ENCODE data around the gene AIRE. TPM values are rescaled to one million over a fixed set of nuclear protein-coding genes. Genes with fewer than 3 reads are reported as not detected.

The AIRE gene
- total and polyA plus RNA-seq, 2 of the 13 experiments (the other 11 are each of a cell fraction or from before 2014, with no cell fraction given), result not detected

GRCh38 chr21:44299458-44300261, 14.0 kb downstream of the AIRE start, which contains the start of gene PFKL (continued):
- TF ChIP-seq ZHX2 (IDR thresholded peaks at IDR 0.05; ENCODE audit: low read depth) (no peak), ZHX2 (CRISPR knock-in tag; IDR thresholded peaks at IDR 0.05; ENCODE audit: borderline replicate concordance) (no peak), KDM5B (CRISPR knock-in tag; IDR thresholded peaks at IDR 0.05; ENCODE audit: borderline replicate concordance) (peak; percentile 68), ZNF451 (CRISPR knock-in tag; IDR thresholded peaks at IDR 0.05) (peak; percentile 67), SSRP1 (CRISPR knock-in tag; IDR thresholded peaks at IDR 0.05) (no peak), ZFY (CRISPR knock-in tag; IDR thresholded peaks at IDR 0.05) (peak; percentile 81), MAFG (CRISPR knock-in tag; IDR thresholded peaks at IDR 0.05) (peak; percentile 46; the same call in 1 of the 2 replicates), MTA1 (CRISPR knock-in tag; IDR thresholded peaks at IDR 0.05; ENCODE audit: borderline replicate concordance) (0 out of 2 replicates have a peak, but pooled peaks have one; percentile 40), HNRNPLL (IDR thresholded peaks at IDR 0.05; ENCODE audit: low read depth, low read length, poor library complexity, severe bottlenecking) (peak; percentile 42), SALL1 (CRISPR knock-in tag; IDR thresholded peaks at IDR 0.05) (peak; percentile 24; the same call in 1 of the 2 replicates), ZBTB7A (CRISPR knock-in tag; IDR thresholded peaks at IDR 0.05) (peak; percentile 24; the same call in 1 of the 2 replicates), SNRNP70 (IDR thresholded peaks at IDR 0.05; ENCODE audit: low read depth, low read length) (no peak), PBX2 (CRISPR knock-in tag; IDR thresholded peaks at IDR 0.05) (no peak), POGK (CRISPR knock-in tag; conservative IDR thresholded peaks at IDR 0.05) (peak; percentile 73)
- TF ChIP-seq, protein P1, sequence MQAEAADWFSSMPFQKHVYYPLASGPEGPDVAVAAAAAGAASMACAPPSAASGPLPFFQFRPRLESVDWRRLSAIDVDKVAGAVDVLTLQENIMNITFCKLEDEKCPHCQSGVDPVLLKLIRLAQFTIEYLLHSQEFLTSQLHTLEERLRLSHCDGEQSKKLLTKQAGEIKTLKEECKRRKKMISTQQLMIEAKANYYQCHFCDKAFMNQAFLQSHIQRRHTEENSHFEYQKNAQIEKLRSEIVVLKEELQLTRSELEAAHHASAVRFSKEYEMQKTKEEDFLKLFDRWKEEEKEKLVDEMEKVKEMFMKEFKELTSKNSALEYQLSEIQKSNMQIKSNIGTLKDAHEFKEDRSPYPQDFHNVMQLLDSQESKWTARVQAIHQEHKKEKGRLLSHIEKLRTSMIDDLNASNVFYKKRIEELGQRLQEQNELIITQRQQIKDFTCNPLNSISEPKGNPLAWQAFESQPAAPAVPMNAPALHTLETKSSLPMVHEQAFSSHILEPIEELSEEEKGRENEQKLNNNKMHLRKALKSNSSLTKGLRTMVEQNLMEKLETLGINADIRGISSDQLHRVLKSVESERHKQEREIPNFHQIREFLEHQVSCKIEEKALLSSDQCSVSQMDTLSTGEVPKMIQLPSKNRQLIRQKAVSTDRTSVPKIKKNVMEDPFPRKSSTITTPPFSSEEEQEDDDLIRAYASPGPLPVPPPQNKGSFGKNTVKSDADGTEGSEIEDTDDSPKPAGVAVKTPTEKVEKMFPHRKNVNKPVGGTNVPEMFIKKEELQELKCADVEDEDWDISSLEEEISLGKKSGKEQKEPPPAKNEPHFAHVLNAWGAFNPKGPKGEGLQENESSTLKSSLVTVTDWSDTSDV (CRISPR knock-in tag; IDR thresholded peaks at IDR 0.05), result peak; percentile 73; the same call in 1 of the 2 replicates

Data from HepG2 (cell line).